GM19043 (cell line): ENCODE results near the gene IPP.
A peak's percentile ranks its signal among the peaks of the same experiment; 100 is the strongest.
"Not testable (repeated sequence)": the region's sequence is repeated elsewhere in the genome, so short reads cannot be mapped to it uniquely, and the experiment has no call there.

ENCODE experiments used
- ATAC-seq: cut with Tn5 transposase; IDR thresholded peaks from one replicate; pipeline ENCODE4 v1.9.1; 2021; ENCODE audit warnings: low read depth; ENCODE audit not compliant: unreplicated experiment

The IPP gene

GRCh38 chr1:45746922-45747321 lies 3.5 kb downstream of the IPP start:
- ATAC-seq = no peak

DNA sequence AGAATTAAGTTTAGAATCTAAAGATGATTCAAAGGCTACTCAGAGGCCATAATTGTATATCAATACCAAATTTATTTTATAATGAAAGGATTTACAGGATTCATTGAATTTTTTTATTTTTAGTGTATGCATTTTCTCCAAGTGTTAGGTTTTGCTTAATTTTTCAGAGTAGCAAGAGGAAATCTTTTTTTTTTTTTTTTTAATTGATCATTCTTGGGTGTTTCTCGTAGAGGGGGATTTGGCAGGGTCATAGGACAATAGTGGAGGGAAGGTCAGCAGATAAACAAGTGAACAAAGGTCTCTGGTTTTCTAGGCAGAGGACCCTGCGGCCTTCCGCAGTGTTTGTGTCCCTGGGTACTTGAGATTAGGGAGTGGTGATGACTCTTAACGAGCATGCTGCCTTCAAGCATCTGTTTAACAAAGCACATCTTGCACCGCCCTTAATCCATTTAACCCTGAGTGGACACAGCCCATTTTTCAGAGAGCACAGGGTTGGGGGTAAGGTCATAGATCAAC lies 10.8 kb downstream of the IPP start:
- ATAC-seq = not testable (repeated sequence)

DNA sequence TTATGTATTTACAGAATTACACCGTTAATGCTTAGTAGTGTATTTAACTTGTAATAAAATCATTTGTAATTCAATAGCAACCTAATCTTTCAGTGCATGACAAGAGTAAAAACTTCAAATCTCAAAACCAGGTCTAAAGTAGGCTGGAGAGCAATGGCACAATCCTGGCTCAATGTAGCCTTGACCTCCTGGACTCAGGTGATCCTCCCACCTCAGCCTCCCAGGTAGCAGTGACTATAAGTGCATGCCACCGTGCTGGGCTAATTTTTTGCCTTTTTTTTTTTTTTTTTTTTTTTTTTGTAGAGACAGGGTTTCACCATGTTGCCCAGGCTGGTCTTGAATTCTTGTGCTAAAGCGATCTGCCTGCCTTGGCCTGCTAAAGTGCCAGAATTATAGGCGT lies 11.3 kb downstream of the IPP start:
- ATAC-seq = no peak

GRCh38 chr1:45730780-45731319 lies 19.6 kb downstream of the IPP start:
- no peak for ATAC-seq

- no peak for ATAC-seq
These were observed 20.2 kb downstream of the IPP start for GRCh38 chr1:45730075-45730779.

DNA sequence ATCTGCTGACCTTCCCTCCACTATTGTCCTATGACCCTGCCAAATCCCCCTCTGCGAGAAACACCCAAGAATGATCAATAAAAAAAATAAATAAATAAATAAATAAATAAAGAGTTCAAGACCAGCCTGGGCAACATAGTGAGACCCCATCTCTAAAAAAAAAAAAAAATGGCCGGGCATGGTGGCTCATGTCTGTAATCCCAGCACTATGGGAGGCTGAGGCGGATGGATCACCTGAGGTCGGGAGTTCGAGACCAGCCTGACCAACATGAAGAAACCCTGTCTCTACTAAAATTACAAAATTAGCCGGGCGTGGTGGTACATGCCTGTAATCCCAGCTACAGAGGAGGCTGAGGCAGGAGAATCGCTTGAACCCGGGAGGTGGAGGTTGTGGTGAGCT lies 24.4 kb downstream of the IPP start:
- ATAC-seq = not testable (repeated sequence)

DNA sequence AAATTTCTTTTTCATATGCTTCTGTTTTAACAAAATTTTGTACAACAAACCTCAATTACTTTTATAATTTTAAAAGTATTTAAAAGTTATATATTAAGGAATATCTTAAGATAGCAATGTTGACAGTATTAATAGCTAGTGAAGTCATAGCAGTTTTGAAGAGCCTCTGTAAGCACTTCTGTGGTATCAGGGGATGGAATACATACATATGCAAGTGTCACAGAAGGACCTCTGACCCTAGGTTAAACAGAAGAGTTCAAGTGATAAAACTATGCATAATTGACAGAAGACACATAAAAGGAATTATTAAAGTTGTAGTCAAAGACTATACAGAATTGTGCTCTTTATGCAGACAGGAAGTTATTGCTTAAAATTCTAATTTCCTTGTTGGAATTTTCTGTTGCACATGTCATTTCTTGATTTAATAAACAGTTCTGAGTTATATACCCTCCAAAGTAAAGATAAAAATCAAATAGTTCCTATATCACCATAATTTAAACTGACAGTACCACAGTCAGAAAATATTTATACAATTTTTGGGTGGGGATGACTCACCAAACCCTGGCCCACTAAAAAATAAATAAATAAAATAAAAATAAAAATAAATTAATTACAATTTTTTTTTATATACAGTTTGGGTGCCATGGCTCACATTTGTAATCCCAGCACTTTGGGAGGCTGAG lies 27.1 kb downstream of the IPP start:
- no peak for ATAC-seq

- no peak for ATAC-seq
These were observed 27.6 kb downstream of the IPP start for GRCh38 chr1:45722809-45723208.

- ATAC-seq = no peak
These were observed 29.2 kb downstream of the IPP start for GRCh38 chr1:45721207-45721606.

GRCh38 chr1:45718289-45718688 lies 32.2 kb downstream of the IPP start:
- ATAC-seq = no peak

DNA sequence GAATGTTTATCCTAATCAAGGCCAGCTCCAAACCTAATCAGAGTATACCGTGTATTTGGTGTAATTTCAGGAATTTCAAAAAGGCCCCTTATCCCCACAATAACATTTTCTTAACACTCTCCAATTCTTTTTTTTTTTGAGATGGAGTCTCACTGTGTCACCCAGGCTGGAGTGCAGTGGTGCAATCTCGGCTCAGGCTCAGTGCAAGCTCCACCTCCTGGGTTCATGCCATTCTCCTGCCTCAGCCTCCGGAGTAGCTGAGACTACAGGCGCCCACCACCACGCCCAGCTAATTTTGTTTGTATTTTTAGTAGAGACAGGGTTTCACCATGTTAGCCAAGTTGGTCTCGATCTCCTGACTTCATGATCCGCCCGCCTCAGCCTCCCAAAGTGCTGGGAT lies 33.1 kb downstream of the IPP start:
- not testable (repeated sequence) for ATAC-seq

GRCh38 chr1:45716700-45717099 lies 33.8 kb downstream of the IPP start:
- ATAC-seq = no peak

DNA sequence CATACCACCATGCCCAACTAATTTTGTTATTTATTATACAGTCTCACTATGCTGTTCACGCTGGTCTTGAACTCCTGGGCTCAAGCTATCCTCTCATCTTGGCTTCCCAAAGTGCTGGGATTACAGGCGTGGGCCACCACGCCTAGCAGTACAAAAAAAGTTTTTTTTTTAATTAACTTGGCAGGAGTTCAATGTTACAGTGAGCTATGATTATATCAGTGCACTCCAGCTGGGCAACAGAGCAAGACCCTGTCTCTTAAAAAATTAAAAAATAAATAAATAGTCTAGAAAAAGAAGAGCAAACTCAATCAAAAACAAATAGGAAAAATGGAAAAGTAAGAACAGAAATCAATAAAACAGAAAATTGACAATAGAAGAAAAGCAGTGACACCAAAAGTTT lies 36.7 kb downstream of the IPP start:
- ATAC-seq = no peak

DNA sequence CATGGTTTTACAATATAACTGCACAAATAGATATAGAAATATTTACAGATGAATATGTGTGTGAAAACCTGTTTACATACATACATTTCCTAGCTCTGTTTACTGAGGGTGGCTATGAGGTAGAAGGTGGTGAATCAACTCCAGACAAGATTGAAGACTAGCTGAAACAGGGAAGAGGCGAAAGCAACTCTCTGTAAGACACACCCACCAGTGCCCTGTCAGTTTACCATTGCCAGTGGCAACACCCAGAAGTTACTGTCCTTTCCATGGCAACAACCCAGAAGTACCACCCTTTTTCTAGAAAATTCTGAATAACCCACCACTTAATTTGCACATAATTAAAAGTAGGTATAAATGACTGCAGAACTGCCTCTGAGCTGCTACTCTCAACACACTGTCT lies 45.8 kb downstream of the IPP start:
- no peak for ATAC-seq

DNA sequence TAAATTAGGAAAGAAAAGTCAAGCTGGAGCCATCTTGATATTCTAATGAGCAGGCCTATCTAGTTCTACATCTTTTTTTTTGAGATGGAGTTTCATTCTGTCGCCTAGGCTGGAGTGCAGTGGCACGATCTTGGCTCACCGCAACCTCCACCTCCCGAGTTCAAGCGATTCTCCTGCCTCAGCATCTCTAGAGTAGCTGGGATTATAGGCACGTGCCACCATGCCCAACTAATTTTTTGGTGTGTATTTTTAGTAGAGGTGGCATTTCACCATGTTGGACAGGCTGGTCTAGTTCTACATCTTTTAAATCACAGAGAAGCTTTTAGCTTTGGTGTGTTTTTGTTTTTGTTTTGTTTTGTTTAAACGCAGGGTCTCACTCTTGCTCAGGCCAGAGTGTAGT lies 55.6 kb downstream of the IPP start:
- no peak for ATAC-seq

DNA sequence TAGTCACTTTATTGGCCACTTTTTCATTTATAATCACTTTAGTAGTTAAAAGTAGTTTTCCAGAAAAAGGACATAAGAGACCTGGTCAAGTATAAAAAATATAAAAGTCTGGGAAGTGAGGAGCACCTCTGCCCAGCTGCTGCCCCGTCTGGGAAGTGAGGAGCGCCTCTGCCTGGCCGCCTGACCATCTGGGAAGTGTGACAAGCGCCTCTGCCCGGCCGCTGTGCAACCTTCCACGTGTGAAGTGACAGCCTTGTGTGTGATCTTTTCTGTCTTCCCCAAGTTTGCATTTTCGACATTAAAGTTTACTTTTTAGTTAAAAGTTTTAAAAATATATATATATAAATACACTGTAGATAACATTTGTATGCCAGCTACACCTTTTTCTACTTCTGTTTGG lies 56.6 kb downstream of the IPP start:
- ATAC-seq = not testable (repeated sequence)

DNA sequence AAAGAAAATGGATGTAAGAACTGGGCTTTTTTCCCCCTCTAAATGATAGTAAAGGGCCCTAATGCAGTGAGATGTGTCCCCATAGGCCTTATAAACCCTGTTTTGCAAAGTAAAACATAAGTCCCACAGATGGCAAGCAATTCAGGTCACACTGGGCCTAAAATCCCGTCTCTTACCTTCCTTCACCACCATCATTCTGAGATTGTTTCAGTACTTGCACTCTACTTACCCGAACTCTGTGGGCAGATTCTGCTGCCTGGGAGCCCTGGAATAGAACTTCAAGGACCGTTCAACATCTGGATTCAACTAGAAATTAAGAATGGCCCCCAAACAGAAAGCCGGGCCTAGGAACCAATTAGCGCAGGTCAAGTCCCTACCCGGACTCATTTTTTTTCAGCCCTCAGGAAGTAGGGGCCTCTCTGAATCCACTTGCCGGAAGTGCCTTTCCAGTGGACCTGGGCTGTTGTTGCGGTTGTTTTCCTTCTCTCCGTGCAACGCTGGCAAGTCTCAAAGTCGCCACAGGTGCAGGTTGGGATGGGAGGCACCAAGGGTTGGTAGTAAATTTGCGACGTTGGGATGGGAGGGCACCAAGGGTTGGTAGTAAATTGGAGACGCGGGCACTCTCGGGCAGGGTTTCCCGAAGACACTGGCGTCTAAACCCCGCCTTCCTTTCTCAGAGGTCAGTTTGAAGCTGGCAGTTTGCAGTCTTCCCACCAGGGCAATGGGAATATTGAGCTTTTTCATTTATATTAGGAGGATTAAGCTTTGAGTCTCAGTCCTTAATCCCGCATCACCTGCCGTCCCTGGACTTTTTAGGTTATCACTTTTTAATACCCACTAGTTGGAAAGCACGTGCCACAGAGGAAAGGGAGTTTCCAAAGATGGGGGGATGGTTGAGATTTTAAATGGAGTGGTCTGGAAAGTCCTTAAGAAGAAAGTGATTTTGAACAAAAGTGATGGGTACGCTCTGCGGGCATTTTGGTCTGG lies 62.4 kb downstream of the IPP start, which contains the start of gene TMEM69:
Gene TMEM69, plus strand, starts transcription at position 428 of the 987 bp plus-strand sequence. CDS start 2,888 bp downstream, outside the sequence.
- ATAC-seq = no peak

GRCh38 chr1:45687014-45687753 lies 63.3 kb downstream of the IPP start:
- peak; percentile 82 for ATAC-seq

DNA sequence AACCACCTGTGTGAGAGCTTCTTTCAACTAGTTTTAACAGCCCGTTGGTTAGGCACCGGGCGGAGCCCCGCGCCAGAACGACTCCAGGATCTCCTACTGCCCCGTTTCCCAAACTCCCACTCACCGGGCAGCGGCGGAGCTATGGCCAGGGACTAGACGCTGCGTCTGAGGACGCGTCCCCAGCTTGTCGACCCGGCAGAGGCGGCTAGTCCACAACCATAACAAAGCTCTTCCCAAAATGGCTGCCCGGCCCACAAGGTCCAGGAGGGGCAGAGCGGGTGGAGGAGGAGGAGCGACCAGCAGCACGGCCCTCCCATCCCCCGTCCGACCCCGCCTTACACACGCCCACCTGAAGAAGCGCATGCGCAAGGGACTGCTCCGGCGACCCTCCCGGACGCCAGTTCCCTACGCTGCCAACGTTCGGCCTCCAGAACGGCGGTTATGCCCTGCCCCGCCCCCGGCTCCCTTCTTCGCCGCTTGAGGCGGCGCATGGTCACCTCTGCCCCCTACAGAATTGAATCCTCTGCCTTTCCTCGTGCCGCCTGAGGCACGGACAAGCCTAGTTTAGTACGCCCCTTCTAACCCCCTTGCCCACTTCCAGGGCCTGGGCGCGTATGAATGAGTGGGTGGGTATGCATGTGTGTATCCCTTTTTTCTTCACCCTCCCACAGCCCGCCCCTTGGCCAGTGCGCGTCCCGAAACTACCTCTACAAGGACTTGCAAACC lies 64.0 kb downstream of the IPP start, which contains the start of gene GPBP1L1:
Gene GPBP1L1, minus strand, starts transcription at position 246 of the 726 bp plus-strand sequence. CDS start 27,446 bp downstream, outside the sequence.
- ATAC-seq = peak; percentile 56
